ENCODE data around the gene SORCS2. TPM values are rescaled to one million over a fixed set of nuclear protein-coding genes. Genes with fewer than 3 reads are reported as not detected.

SORCS2 gene
- total RNA-seq, 1 donor, result 0.27 TPM

DNA sequence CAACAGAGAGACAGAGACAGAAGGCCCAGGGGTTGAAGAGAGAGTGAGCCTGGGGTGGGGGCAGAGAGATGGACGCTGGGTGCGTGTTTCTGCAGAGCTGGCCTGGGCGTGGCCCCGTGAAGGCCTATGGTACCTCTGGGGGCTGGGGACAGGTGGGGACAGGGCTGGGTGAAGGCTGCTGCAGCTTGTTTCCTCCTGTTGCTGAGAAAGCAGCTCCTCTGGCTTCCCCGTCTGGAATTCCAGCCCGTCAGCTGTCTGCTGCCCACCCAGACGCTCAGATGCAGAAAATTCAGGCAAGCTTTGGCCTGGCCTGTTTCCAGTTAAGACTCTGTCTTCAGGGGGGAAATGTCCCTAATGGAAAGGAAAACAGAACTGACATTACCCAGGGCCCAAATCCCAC lies 319.2 kb downstream of the SORCS2 start:
- no peak for DNase-seq (ENCODE audit: low read depth)
- no peak overlapping the region for H3K4me3 ChIP-seq (ENCODE audit: low read depth, low read length)
- no peak for TF ChIP-seq CTCF (IDR thresholded peaks at IDR 0.05; ENCODE audit: insufficient read depth, low read length)

DNA sequence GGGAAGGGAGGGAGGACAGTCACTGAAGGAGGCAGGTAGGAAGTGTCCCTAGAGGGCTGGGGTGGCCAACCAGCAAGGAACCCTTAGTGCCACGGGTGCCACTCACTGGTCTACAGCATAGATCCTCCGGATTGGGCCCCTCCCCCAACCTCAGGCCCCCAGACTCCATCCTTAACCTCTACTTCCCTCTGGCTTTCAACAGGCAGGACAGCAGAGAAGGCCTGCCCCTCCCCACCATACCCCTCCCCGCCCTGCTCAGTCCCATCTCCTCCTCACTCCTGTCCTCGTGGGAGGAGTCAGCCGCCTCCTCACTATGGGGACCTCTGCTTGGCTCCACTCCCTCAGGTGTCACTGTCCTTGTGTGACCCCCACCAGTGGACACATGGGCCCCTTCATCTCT lies 320.1 kb downstream of the SORCS2 start:
- no peak overlapping the region for H3K4me3 ChIP-seq (ENCODE audit: low read depth, low read length)
- DNase-seq (ENCODE audit: low read depth), result no peak
- TF ChIP-seq CTCF (IDR thresholded peaks at IDR 0.05; ENCODE audit: insufficient read depth, low read length), result no peak

DNA sequence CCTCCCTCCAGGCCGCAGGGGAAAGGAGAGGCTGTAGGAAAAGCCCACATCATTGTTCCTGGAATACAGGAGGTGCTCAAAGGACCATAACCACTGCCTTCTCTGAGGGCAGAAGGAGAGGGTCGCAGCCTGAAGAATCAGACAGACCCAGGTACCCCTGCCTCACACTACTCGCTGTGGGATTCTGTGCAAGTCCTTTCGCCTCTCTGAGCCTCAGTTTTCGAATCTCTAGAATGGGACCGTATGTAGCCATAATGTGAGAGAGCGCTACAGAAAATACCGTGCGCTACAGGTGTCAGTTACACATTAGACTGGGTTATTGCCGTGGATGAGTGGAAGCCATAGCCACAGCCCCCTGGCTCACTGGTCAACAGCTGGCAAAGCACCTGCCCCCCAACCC lies 320.6 kb downstream of the SORCS2 start:
- no peak for TF ChIP-seq CTCF (IDR thresholded peaks at IDR 0.05; ENCODE audit: insufficient read depth, low read length)
- DNase-seq (ENCODE audit: low read depth), result no peak
- no peak overlapping the region for H3K4me3 ChIP-seq (ENCODE audit: low read depth, low read length)

DNA sequence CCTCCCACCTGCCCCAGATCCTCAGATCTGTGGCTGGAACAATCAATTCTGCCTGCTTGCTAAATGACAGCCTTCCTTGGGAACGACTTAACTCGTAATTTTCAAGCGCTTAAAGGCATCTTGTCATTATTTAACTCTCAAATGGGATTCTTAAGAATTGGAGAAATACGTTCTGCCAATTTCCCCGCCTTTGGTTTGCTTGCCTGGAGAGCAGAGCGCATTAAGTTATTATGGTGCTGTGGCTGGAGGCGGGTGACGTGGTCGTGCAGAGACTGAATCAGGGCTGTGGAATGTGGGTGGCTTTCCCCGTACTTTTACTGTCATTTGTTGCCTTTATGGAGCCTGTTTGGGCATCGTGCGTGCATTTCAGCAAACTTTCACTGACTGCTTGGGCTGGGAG lies 321.3 kb downstream of the SORCS2 start:
- TF ChIP-seq CTCF (IDR thresholded peaks at IDR 0.05; ENCODE audit: insufficient read depth, low read length), result no peak
- H3K4me3 ChIP-seq (ENCODE audit: low read depth, low read length), result no peak overlapping the region
- DNase-seq (ENCODE audit: low read depth), result no peak

- DNase-seq (ENCODE audit: low read depth), result no peak
- no peak overlapping the region for H3K4me3 ChIP-seq (ENCODE audit: low read depth, low read length)
- TF ChIP-seq CTCF (IDR thresholded peaks at IDR 0.05; ENCODE audit: insufficient read depth, low read length), result no peak
These were observed 321.9 kb downstream of the SORCS2 start for GRCh38 chr4:7514281-7514680.

GRCh38 chr4:7514789-7515188 lies 322.5 kb downstream of the SORCS2 start:
- no peak overlapping the region for H3K4me3 ChIP-seq (ENCODE audit: low read depth, low read length)
- TF ChIP-seq CTCF (IDR thresholded peaks at IDR 0.05; ENCODE audit: insufficient read depth, low read length), result no peak
- no peak for DNase-seq (ENCODE audit: low read depth)

- no peak for DNase-seq (ENCODE audit: low read depth)
- no peak overlapping the region for H3K4me3 ChIP-seq (ENCODE audit: low read depth, low read length)
- no peak for TF ChIP-seq CTCF (IDR thresholded peaks at IDR 0.05; ENCODE audit: insufficient read depth, low read length)
These were observed 323.1 kb downstream of the SORCS2 start for GRCh38 chr4:7515390-7515902.
